SK-N-SH (cell line): Measurements from ENCODE around the gene KRT13. TPM values are rescaled to one million over a fixed set of nuclear protein-coding genes. Genes with fewer than 3 reads are reported as not detected.

Experiments
- CTCF ChIA-PET: fragments of 300-600, 350-600 bp; formaldehyde crosslinking; extraction: SDS; loops from one replicate; lab custom pipeline; 2021; lab: Yijun Ruan, JAX
- POLR2A ChIA-PET: fragments of 350-600 bp; sonication (Branson Sonifier 250); formaldehyde crosslinking; extraction: SDS; loops from one replicate; lab custom pipeline; 2020; ENCODE audit warnings: antibody characterized with exemption, inconsistent platforms; lab: Yijun Ruan, JAX
- DNase-seq: peaks from one replicate; pipeline ENCODE4 v3.0.0; 2012
- H2AFZ ChIP-seq: fragments of 200-600 bp; sonication (generic); 2 replicates; pipeline ENCODE4 v1.8.1; 2016; ENCODE audit warnings: antibody characterized with exemption, mild to moderate bottlenecking, low read depth
- H3F3A ChIP-seq: fragments of 200-600 bp; sonication (generic); replicated peaks from 2 replicates; pipeline ENCODE3; 2016; ENCODE audit warnings: antibody characterized with exemption, mild to moderate bottlenecking; ENCODE audit not compliant: insufficient read depth
- H3K27ac ChIP-seq, 2 experiments: fragments of 200-500 bp in 1 of 2; fragments of 200-600 bp in 1 of 2; sonication (Bioruptor generic) in 1 of 2; sonication (generic), shearing (Covaris generic) in 1 of 2; 2 replicates each; pipeline versions ENCODE4 v1.5.1 to v1.6.1; 2014 to 2016; ENCODE audit warnings: low read depth in 2 of 2, inconsistent platforms in 1 of 2, low read length in 1 of 2, mild to moderate bottlenecking in 1 of 2, mixed read lengths in 1 of 2
- H3K27me3 ChIP-seq: fragments of 200-600 bp; sonication (generic), shearing (Covaris generic); 2 replicates; pipeline ENCODE4 v1.6.1; 2016; ENCODE audit warnings: mixed run types; ENCODE audit not compliant: insufficient read depth
- H3K36me3 ChIP-seq, 2 experiments: fragments of 200-500 bp in 1 of 2; fragments of 200-600 bp in 1 of 2; sonication (Bioruptor generic) in 1 of 2; sonication (generic) in 1 of 2; replicated peaks in 1 of 2; 2 replicates each; pipeline versions ENCODE3 to v1.5.1; 2014 to 2016; ENCODE audit warnings: low read length in 1 of 2, mild to moderate bottlenecking in 1 of 2; ENCODE audit not compliant: insufficient read depth in 2 of 2, control insufficient read depth in 1 of 2
- H3K4me1 ChIP-seq, 2 experiments: fragments of 200-500 bp in 1 of 2; fragments of 200-600 bp in 1 of 2; sonication (Bioruptor generic) in 1 of 2; sonication (generic), shearing (Covaris generic) in 1 of 2; 2 replicates each; pipeline versions ENCODE4 v1.5.1 to v1.6.1; 2014 to 2016; ENCODE audit warnings: low read depth in 1 of 2, low read length in 1 of 2, mixed run types in 1 of 2; ENCODE audit not compliant: insufficient read depth in 2 of 2, control insufficient read depth in 1 of 2
- H3K4me2 ChIP-seq: fragments of 200-600 bp; sonication (generic), shearing (Covaris generic); 2 replicates; pipeline ENCODE4 v1.6.1; 2017; ENCODE audit warnings: mixed run types
- H3K4me3 ChIP-seq, 2 experiments: fragments of 200-500 bp in 1 of 2; fragments of 200-600 bp in 1 of 2; sonication (Bioruptor generic) in 1 of 2; sonication (generic), shearing (Covaris generic) in 1 of 2; 2 replicates each; pipeline versions ENCODE4 v1.5.1 to v1.8.1; 2014 to 2016; ENCODE audit warnings: low read depth in 2 of 2, inconsistent platforms in 1 of 2, low read length in 1 of 2, mild to moderate bottlenecking in 1 of 2, mixed read lengths in 1 of 2, moderate library complexity in 1 of 2
- H3K79me2 ChIP-seq: fragments of 200-600 bp; sonication (generic); 2 replicates; pipeline ENCODE4 v1.8.1; 2017; ENCODE audit warnings: mild to moderate bottlenecking; ENCODE audit not compliant: insufficient read depth
- H3K9ac ChIP-seq: fragments of 200-600 bp; sonication (generic); 2 replicates; pipeline ENCODE4 v1.6.1; 2017; ENCODE audit warnings: mixed run types
- H3K9me2 ChIP-seq: fragments of 200-600 bp; sonication (generic); 2 replicates; pipeline ENCODE4 v1.6.1; 2017; ENCODE audit warnings: mixed run types
- H3K9me3 ChIP-seq: fragments of 200-600 bp; sonication (generic); 2 replicates; pipeline ENCODE4 v1.6.1; 2017; ENCODE audit warnings: mixed run types, mild to moderate bottlenecking, moderate library complexity
- H4K20me1 ChIP-seq: fragments of 200-600 bp; sonication (generic); 2 replicates; pipeline ENCODE4 v1.6.1; 2017; ENCODE audit warnings: mild to moderate bottlenecking, mixed run types; ENCODE audit not compliant: insufficient read depth
- CHD2 ChIP-seq: fragments of 150-350 bp; IDR thresholded peaks from 2 replicates; pipeline ENCODE4 v1.6.1; 2018; ENCODE audit warnings: low read length; ENCODE audit not compliant: partially characterized antibody
- GATA2 ChIP-seq: sonication (generic); formaldehyde crosslinking; IDR thresholded peaks from 2 replicates; pipeline ENCODE4 v1.5.0; 2020; ENCODE audit warnings: mild to moderate bottlenecking, missing genetic modification reagents
- JUND ChIP-seq: IDR thresholded peaks from 2 replicates; pipeline ENCODE4 v1.4.0; 2012
- RAD21 ChIP-seq: IDR thresholded peaks from 2 replicates; pipeline ENCODE4 v1.6.1; 2012; ENCODE audit warnings: mild to moderate bottlenecking, low read length
- RXRA ChIP-seq: IDR thresholded peaks from 2 replicates; pipeline ENCODE4 v1.4.0; 2012; ENCODE audit warnings: low read depth, mild to moderate bottlenecking, borderline replicate concordance
- SIN3A ChIP-seq: IDR thresholded peaks from 2 replicates; pipeline ENCODE4 v1.6.1; 2012; ENCODE audit warnings: low read depth, mild to moderate bottlenecking, low read length, moderate library complexity, borderline replicate concordance
- TAF1 ChIP-seq: IDR thresholded peaks from 2 replicates; pipeline ENCODE4 v1.6.1; 2012; ENCODE audit warnings: low read depth, mild to moderate bottlenecking, low read length, moderate library complexity, borderline replicate concordance
- TCF12 ChIP-seq: IDR thresholded peaks from 2 replicates; pipeline ENCODE4 v1.4.0; 2012
- TEAD4 ChIP-seq: IDR thresholded peaks from 2 replicates; pipeline ENCODE4 v1.4.0; 2012; ENCODE audit warnings: mild to moderate bottlenecking, borderline replicate concordance; ENCODE audit not compliant: insufficient read depth
- USF1 ChIP-seq: IDR thresholded peaks from 2 replicates; pipeline ENCODE4 v1.4.0; 2012; ENCODE audit warnings: low read depth, borderline replicate concordance
- YY1 ChIP-seq: IDR thresholded peaks from 2 replicates; pipeline ENCODE4 v1.4.0; 2012; ENCODE audit warnings: low read depth, mild to moderate bottlenecking
- WGBS: methylation state at CpG from one replicate; pipeline ENCODE4 v1.1.6; 2017; ENCODE audit warnings: low lambda C conversion rate; 5-methylcytosine and 5-hydroxymethylcytosine counted together
- polyA plus RNA-seq, 3 experiments: library from polyadenylated mRNA; depleted of rRNA; stranded (reverse); fragments of >200 nt; gene quantifications; 2 replicates each; pipeline ENCODE4 v1.2.3, GENCODE V29; 2012
- TF ChIP-seq, protein P1 (sequence below): fragments of 200-600 bp; sonication (generic); IDR thresholded peaks from 2 replicates; pipeline ENCODE4 v1.6.1; 2017; ENCODE audit warnings: antibody characterized with exemption, mild to moderate bottlenecking, moderate library complexity

KRT13 gene
- polyA plus RNA-seq, 1 of the 3 experiments (the other 2 are of a cell fraction), result 0.39 TPM

DNA sequence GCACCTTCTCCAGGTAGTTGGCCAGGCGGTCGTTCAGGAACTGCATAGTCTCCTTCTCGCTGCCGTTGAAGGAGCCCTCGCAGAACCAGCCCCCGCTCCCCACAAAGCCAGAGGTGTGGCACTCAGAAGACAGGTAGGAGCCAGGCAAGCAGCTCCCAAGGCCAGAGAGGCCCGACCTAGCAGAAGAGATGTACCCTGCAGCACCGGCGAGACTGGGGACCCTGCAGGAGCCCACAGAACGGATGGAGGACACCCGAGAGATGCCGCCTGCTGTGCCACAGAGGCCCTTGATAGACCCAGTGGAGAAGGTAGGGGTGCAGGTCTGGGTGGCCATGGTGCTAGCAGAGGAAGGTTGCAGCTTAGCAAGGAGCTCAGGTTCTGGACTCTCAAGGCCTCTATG, 15.9 kb downstream of the KRT13 start, which contains the start of gene KRT36:
Gene KRT36 (minus strand): TSS at position 380 of the 400 bp plus-strand sequence. CDS start 46 bp downstream, at position 334.
- no peaks in the 10 kb centered on the region for H3K79me2 ChIP-seq
- no peak within 1 kb of the TSS for H3K9ac ChIP-seq
- no peaks in the 10 kb centered on the region for H3K9me2 ChIP-seq
- no peak within 1 kb of the TSS for H3K4me3 ChIP-seq
- no peak within 1 kb of the TSS for H3K4me2 ChIP-seq
- H3K27me3 ChIP-seq, result no peaks in the 10 kb centered on the region
- no peak for DNase-seq
- POLR2A ChIA-PET, result no interaction called here
- no peaks in the 10 kb centered on the region for H4K20me1 ChIP-seq
- peaks cover 4 to 9% of the 10 kb centered on the region in 2 experiments; a peak in 2 of 4 replicates for H3K4me1 ChIP-seq
- WGBS, result 87% methylated on average over 6 of the region's 12 CpGs
- no peak within 1 kb of the TSS for H3K27ac ChIP-seq
- TF ChIP-seq TCF12, result no peak
- no peak for TF ChIP-seq YY1
- TF ChIP-seq CHD2, result no peak
- TF ChIP-seq SIN3A, result no peak
- no peak for TF ChIP-seq JUND
- no peak for TF ChIP-seq TAF1
- no peak for TF ChIP-seq RXRA
- H2AFZ ChIP-seq, result no peak within 1 kb of the TSS
- H3F3A ChIP-seq, result no peaks in the 10 kb centered on the region
- no peaks in the 10 kb centered on the region for H3K9me3 ChIP-seq
- CTCF ChIA-PET, result interaction anchor here (3.1 kb wide), 1 partner anchor 59 kb away, joined by 19 read pairs; no protein-coding TSS in a partner anchor
- no peaks in the 10 kb centered on the region for H3K36me3 ChIP-seq

DNA sequence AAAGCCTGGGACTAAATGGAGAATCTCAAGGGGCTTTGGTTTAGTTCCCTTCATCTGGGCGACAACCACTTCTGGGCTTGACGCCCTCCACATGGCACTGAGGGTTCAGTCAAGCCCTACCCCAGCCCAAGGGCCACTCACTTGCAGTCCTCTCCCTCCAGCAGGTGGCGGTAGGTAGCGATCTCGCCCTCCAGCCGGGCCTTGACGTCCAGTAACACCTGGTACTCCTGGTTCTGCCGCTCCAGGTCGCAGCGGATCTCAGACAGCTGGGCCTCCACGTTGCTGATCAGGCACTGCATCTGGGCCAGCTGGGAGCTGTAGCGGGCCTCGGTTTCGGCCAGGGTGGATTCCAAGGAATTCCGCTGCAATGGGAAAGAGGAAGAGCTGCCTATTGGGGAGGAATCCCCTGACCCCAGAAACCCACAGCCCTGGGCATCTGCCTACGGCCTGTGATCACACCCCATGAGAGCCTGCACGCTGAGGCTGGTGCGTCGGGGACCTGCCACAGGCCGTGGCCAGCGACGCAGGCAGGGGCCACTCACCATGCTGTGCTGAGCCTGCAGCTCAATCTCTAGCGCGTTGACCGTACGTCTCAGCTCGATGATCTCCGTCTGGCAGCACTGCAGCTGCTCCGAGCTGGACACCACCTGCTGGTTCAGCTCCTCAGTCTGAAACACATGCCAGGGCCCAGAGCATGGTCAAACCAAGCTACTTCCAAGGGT, 18.4 kb downstream of the KRT13 start:
- Histone ChIP-seq H3K27ac (no peak overlapping the region), H2AFZ (no peak overlapping the region), H3K79me2 (no peaks in the 10 kb centered on the region), H3K36me3 (no peaks in the 10 kb centered on the region), H3K4me1 (peaks cover 0 to 14% of the 10 kb centered on the region in 2 experiments; a peak in 1 of 4 replicates), H3K9me3 (no peaks in the 10 kb centered on the region), H3K9me2 (no peaks in the 10 kb centered on the region), H4K20me1 (no peaks in the 10 kb centered on the region), H3K4me3 (no peak overlapping the region)
- 67% methylated on average over 6 of the region's 29 CpGs for WGBS
- POLR2A ChIA-PET, result no interaction called here
- CTCF ChIA-PET, result interaction anchor here (0.8 to 3.1 kb wide), 7 partner anchors 11 to 62 kb away, joined by 3 to 19 read pairs (median 4); partner anchors contain the start of gene KRT32
- TF ChIP-seq, protein P1, sequence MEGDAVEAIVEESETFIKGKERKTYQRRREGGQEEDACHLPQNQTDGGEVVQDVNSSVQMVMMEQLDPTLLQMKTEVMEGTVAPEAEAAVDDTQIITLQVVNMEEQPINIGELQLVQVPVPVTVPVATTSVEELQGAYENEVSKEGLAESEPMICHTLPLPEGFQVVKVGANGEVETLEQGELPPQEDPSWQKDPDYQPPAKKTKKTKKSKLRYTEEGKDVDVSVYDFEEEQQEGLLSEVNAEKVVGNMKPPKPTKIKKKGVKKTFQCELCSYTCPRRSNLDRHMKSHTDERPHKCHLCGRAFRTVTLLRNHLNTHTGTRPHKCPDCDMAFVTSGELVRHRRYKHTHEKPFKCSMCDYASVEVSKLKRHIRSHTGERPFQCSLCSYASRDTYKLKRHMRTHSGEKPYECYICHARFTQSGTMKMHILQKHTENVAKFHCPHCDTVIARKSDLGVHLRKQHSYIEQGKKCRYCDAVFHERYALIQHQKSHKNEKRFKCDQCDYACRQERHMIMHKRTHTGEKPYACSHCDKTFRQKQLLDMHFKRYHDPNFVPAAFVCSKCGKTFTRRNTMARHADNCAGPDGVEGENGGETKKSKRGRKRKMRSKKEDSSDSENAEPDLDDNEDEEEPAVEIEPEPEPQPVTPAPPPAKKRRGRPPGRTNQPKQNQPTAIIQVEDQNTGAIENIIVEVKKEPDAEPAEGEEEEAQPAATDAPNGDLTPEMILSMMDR, result peak; percentile 45
- no peak for TF ChIP-seq TEAD4
- TF ChIP-seq GATA2 (CRISPR knock-in tag), result no peak
- TF ChIP-seq USF1, result no peak
- no peak for TF ChIP-seq JUND
- peak; percentile 27; the same call in 1 of the 2 replicates for TF ChIP-seq RAD21
- TF ChIP-seq, all 33 proteins: peak for 2
- Histone ChIP-seq H3K27me3 (no peaks in the 10 kb centered on the region), H3K4me2 (no peak overlapping the region), H3F3A (no peaks in the 10 kb centered on the region), H3K9ac (no peak overlapping the region)
- DNase-seq, result peak; percentile 40
